WTC11 (cell line): ENCODE results near the gene ERFL. TPM values are rescaled to one million over a fixed set of nuclear protein-coding genes. Genes with fewer than 3 reads are reported as not detected.

Experiments used
- ATAC-seq: fragments of 200-7000 bp; cut with Tn5 transposase; 2 replicates; pipeline ENCODE4 v1.10.0; 2021; ENCODE audit warnings: mild to moderate bottlenecking, moderate library complexity
- CTCF ChIA-PET: fragments of 300-600 bp; sonication (Branson Sonifier 250); formaldehyde crosslinking; loops from one replicate; lab custom pipeline; 2021; ENCODE audit warnings: antibody characterized with exemption; lab: Charles Lee
- POLR2A ChIA-PET: fragments of 350-600 bp; sonication (Branson Sonifier 250); formaldehyde crosslinking; loops from one replicate; lab custom pipeline; 2021; ENCODE audit warnings: antibody characterized with exemption; lab: Charles Lee
- DNase-seq: peaks from one replicate; pipeline ENCODE4 v3.0.0; 2021; ENCODE audit warnings: low spot score
- H3K27ac Mint-ChIP-seq: 2 replicates; pipeline ENCODE4 v1.8.0; 2021; ENCODE audit warnings: mixed read lengths
- H3K27me3 Mint-ChIP-seq: 2 replicates; pipeline ENCODE4 v1.8.0; 2021; ENCODE audit warnings: low read depth, mild to moderate bottlenecking, moderate library complexity, mixed read lengths
- H3K36me3 Mint-ChIP-seq: 2 replicates; pipeline ENCODE4 v1.8.0; 2021; ENCODE audit warnings: mixed read lengths
- H3K4me1 Mint-ChIP-seq: 2 replicates; pipeline ENCODE4 v1.8.0; 2022; ENCODE audit warnings: mixed read lengths
- H3K4me3 Mint-ChIP-seq: 2 replicates; pipeline ENCODE4 v1.8.0; 2021; ENCODE audit warnings: mild to moderate bottlenecking, moderate library complexity, mixed read lengths
- H3K9me3 Mint-ChIP-seq: 2 replicates; pipeline ENCODE4 v1.8.0; 2021; ENCODE audit warnings: mixed read lengths
- CREM ChIP-seq: sonication (generic); formaldehyde crosslinking; IDR thresholded peaks from 2 replicates; pipeline ENCODE4 v1.8.1; 2022; ENCODE audit warnings: mild to moderate bottlenecking, missing genetic modification reagents, moderate library complexity
- ELF4 ChIP-seq: sonication (generic); formaldehyde crosslinking; IDR thresholded peaks from 2 replicates; pipeline ENCODE4 v1.8.1; 2022; ENCODE audit warnings: low read depth, mild to moderate bottlenecking, moderate library complexity, missing genetic modification reagents
- ESRRA ChIP-seq: sonication (generic); formaldehyde crosslinking; IDR thresholded peaks from 2 replicates; pipeline ENCODE4 v1.8.1; 2022; ENCODE audit warnings: mild to moderate bottlenecking, missing genetic modification reagents, borderline replicate concordance
- FOXK1 ChIP-seq: sonication (generic); formaldehyde crosslinking; IDR thresholded peaks from 2 replicates; pipeline ENCODE4 v1.8.0; 2022; ENCODE audit warnings: mild to moderate bottlenecking, moderate library complexity, missing genetic modification reagents
- IRF2 ChIP-seq: sonication (generic); formaldehyde crosslinking; IDR thresholded peaks from 2 replicates; pipeline ENCODE4 v1.8.0; 2022; ENCODE audit warnings: low read depth, missing genetic modification reagents, borderline replicate concordance
- JUN ChIP-seq: sonication (generic); formaldehyde crosslinking; IDR thresholded peaks from 2 replicates; pipeline ENCODE4 v1.8.0; 2023; ENCODE audit warnings: mild to moderate bottlenecking, missing genetic modification reagents
- NFE2L1 ChIP-seq: sonication (generic); formaldehyde crosslinking; IDR thresholded peaks from 2 replicates; pipeline ENCODE4 v1.8.1; 2023; ENCODE audit warnings: missing genetic modification reagents
- NR2C2 ChIP-seq: sonication (generic); formaldehyde crosslinking; IDR thresholded peaks from 2 replicates; pipeline ENCODE4 v1.8.0; 2022; ENCODE audit warnings: mild to moderate bottlenecking, missing genetic modification reagents
- RELA ChIP-seq: sonication (generic); formaldehyde crosslinking; IDR thresholded peaks from 2 replicates; pipeline ENCODE4 v1.8.1; 2022; ENCODE audit warnings: missing genetic modification reagents, mild to moderate bottlenecking, borderline replicate concordance
- SOX15 ChIP-seq: fragments of 250-450 bp; sonication (Bioruptor Pico); IDR thresholded peaks from 2 replicates; pipeline ENCODE4 v1.9.0; 2021; ENCODE audit warnings: mild to moderate bottlenecking
- SP1 ChIP-seq: sonication (generic); formaldehyde crosslinking; conservative IDR thresholded peaks from 2 replicates; pipeline ENCODE4 v1.8.1; 2022; ENCODE audit warnings: missing genetic modification reagents
- ZNF232 ChIP-seq: sonication (generic); formaldehyde crosslinking; IDR thresholded peaks from 2 replicates; pipeline ENCODE4 v1.8.0; 2022; ENCODE audit warnings: mild to moderate bottlenecking, missing genetic modification reagents
- total RNA-seq: library from RNA; stranded (reverse); gene quantifications from 3 replicates; pipeline ENCODE4 v1.2.3, GENCODE V29; 2021
- TF ChIP-seq, protein P1 (sequence below): sonication (generic); formaldehyde crosslinking; IDR thresholded peaks from 2 replicates; pipeline ENCODE4 v1.8.1; 2023; ENCODE audit warnings: mild to moderate bottlenecking, missing genetic modification reagents
- TF ChIP-seq, protein P2 (sequence below): fragments of 250-450 bp; sonication (Bioruptor Pico); IDR thresholded peaks from 2 replicates; pipeline ENCODE4 v1.8.0; 2021; ENCODE audit warnings: mild to moderate bottlenecking
- TF ChIP-seq, protein P3 (sequence below): sonication (generic); formaldehyde crosslinking; IDR thresholded peaks from 2 replicates; pipeline ENCODE4 v1.8.1; 2023; ENCODE audit warnings: mild to moderate bottlenecking, missing genetic modification reagents, moderate library complexity
- TF ChIP-seq, protein P4 (sequence below): sonication (generic); formaldehyde crosslinking; IDR thresholded peaks from 2 replicates; pipeline ENCODE4 v1.8.0; 2022; ENCODE audit warnings: mild to moderate bottlenecking, missing genetic modification reagents
- TF ChIP-seq, protein P5 (sequence below): sonication (generic); formaldehyde crosslinking; IDR thresholded peaks from 2 replicates; pipeline ENCODE4 v1.8.1; 2023; ENCODE audit warnings: mild to moderate bottlenecking, missing genetic modification reagents
- TF ChIP-seq, protein P6 (sequence below): sonication (generic); formaldehyde crosslinking; IDR thresholded peaks from 2 replicates; pipeline ENCODE4 v1.8.0; 2022; ENCODE audit warnings: missing genetic modification reagents

ERFL gene
- total RNA-seq, 1 experiment from 2014 or later = 0.31 TPM

DNA sequence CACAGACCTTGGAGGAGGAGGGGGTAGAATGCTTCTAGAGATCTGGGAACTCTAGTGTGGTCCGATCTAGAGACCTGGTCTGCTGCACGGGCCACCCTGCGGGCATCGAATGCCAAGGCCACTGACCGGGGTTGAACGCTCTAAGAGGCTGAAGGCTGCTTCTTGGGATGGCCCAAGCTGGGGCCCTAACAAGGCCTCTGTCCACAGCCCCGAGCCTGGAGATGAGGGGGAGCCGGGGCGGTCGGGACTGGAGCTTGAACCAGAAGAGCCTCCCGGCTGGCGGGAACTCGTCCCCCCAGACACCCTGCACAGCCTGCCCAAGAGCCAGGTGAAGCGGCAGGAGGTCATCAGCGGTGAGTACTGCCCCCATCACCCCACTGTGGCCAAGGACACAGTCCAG, 30.0 kb downstream of the ERFL start (continued):
- TF ChIP-seq, protein P1, sequence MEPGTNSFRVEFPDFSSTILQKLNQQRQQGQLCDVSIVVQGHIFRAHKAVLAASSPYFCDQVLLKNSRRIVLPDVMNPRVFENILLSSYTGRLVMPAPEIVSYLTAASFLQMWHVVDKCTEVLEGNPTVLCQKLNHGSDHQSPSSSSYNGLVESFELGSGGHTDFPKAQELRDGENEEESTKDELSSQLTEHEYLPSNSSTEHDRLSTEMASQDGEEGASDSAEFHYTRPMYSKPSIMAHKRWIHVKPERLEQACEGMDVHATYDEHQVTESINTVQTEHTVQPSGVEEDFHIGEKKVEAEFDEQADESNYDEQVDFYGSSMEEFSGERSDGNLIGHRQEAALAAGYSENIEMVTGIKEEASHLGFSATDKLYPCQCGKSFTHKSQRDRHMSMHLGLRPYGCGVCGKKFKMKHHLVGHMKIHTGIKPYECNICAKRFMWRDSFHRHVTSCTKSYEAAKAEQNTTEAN = no peak
- TF ChIP-seq, protein P2, sequence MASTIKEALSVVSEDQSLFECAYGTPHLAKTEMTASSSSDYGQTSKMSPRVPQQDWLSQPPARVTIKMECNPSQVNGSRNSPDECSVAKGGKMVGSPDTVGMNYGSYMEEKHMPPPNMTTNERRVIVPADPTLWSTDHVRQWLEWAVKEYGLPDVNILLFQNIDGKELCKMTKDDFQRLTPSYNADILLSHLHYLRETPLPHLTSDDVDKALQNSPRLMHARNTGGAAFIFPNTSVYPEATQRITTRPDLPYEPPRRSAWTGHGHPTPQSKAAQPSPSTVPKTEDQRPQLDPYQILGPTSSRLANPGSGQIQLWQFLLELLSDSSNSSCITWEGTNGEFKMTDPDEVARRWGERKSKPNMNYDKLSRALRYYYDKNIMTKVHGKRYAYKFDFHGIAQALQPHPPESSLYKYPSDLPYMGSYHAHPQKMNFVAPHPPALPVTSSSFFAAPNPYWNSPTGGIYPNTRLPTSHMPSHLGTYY (CRISPR knock-in tag) = no peak
- TF ChIP-seq FOXK1 (CRISPR knock-in tag) = no peak
- TF ChIP-seq SOX15 (CRISPR knock-in tag) = no peak
- TF ChIP-seq RELA (CRISPR knock-in tag) = no peak
- TF ChIP-seq, protein P3, sequence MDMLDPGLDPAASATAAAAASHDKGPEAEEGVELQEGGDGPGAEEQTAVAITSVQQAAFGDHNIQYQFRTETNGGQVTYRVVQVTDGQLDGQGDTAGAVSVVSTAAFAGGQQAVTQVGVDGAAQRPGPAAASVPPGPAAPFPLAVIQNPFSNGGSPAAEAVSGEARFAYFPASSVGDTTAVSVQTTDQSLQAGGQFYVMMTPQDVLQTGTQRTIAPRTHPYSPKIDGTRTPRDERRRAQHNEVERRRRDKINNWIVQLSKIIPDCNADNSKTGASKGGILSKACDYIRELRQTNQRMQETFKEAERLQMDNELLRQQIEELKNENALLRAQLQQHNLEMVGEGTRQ (CRISPR knock-in tag) = no peak
- TF ChIP-seq ELF4 = no peak
- no peak for TF ChIP-seq NR2C2 (CRISPR knock-in tag)
- TF ChIP-seq, protein P4, sequence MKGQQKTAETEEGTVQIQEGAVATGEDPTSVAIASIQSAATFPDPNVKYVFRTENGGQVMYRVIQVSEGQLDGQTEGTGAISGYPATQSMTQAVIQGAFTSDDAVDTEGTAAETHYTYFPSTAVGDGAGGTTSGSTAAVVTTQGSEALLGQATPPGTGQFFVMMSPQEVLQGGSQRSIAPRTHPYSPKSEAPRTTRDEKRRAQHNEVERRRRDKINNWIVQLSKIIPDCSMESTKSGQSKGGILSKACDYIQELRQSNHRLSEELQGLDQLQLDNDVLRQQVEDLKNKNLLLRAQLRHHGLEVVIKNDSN (CRISPR knock-in tag) = no peak
- TF ChIP-seq, all 79 proteins: peak for 0

DNA sequence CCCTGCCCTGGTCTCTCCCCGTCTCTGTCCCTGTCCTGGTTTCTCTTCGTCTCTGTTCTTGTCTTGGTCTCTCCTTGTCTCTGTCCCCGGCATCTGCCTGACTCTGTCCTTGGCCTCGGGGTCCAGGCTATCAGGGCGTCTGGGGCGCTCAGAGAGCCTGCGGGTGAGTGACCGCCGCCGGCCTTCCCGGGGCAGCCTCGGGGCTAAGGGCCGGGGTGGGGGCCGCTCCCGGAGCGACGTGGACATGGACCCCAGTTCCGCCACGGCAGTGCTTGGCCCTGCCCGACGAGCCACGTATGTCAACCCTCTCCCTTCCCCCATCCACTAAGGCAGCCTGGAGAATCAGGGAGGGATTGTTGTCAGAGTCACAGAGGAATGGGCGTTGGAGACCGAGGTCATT, 30.4 kb downstream of the ERFL start:
- no peak for DNase-seq
- no peak overlapping the region for H3K27ac Mint-ChIP-seq
- TF ChIP-seq CREM (CRISPR knock-in tag) (no peak), IRF2 (CRISPR knock-in tag) (no peak), ELF4 (no peak), ESRRA (CRISPR knock-in tag) (no peak), NFE2L1 (CRISPR knock-in tag) (no peak), JUN (CRISPR knock-in tag) (no peak), ZNF232 (no peak), SP1 (CRISPR knock-in tag) (no peak)
- TF ChIP-seq, protein P1 = no peak
- TF ChIP-seq, protein P5, sequence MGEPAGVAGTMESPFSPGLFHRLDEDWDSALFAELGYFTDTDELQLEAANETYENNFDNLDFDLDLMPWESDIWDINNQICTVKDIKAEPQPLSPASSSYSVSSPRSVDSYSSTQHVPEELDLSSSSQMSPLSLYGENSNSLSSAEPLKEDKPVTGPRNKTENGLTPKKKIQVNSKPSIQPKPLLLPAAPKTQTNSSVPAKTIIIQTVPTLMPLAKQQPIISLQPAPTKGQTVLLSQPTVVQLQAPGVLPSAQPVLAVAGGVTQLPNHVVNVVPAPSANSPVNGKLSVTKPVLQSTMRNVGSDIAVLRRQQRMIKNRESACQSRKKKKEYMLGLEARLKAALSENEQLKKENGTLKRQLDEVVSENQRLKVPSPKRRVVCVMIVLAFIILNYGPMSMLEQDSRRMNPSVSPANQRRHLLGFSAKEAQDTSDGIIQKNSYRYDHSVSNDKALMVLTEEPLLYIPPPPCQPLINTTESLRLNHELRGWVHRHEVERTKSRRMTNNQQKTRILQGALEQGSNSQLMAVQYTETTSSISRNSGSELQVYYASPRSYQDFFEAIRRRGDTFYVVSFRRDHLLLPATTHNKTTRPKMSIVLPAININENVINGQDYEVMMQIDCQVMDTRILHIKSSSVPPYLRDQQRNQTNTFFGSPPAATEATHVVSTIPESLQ (CRISPR knock-in tag) = no peak
- TF ChIP-seq, protein P6, sequence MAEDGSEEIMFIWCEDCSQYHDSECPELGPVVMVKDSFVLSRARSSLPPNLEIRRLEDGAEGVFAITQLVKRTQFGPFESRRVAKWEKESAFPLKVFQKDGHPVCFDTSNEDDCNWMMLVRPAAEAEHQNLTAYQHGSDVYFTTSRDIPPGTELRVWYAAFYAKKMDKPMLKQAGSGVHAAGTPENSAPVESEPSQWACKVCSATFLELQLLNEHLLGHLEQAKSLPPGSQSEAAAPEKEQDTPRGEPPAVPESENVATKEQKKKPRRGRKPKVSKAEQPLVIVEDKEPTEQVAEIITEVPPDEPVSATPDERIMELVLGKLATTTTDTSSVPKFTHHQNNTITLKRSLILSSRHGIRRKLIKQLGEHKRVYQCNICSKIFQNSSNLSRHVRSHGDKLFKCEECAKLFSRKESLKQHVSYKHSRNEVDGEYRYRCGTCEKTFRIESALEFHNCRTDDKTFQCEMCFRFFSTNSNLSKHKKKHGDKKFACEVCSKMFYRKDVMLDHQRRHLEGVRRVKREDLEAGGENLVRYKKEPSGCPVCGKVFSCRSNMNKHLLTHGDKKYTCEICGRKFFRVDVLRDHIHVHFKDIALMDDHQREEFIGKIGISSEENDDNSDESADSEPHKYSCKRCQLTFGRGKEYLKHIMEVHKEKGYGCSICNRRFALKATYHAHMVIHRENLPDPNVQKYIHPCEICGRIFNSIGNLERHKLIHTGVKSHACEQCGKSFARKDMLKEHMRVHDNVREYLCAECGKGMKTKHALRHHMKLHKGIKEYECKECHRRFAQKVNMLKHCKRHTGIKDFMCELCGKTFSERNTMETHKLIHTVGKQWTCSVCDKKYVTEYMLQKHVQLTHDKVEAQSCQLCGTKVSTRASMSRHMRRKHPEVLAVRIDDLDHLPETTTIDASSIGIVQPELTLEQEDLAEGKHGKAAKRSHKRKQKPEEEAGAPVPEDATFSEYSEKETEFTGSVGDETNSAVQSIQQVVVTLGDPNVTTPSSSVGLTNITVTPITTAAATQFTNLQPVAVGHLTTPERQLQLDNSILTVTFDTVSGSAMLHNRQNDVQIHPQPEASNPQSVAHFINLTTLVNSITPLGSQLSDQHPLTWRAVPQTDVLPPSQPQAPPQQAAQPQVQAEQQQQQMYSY (CRISPR knock-in tag) = no peak
- POLR2A ChIA-PET = interaction anchor here (0.7 kb wide), 1 partner anchor 119 kb away, joined by 3 read pairs; no protein-coding TSS in a partner anchor
- no peak overlapping the region for H3K4me3 Mint-ChIP-seq
- no peak for ATAC-seq
- peaks cover 28% of the 10 kb centered on the region for H3K36me3 Mint-ChIP-seq
- H3K4me1 Mint-ChIP-seq = peaks cover 3% of the 10 kb centered on the region
- CTCF ChIA-PET = no interaction called here
- H3K9me3 Mint-ChIP-seq = no peaks in the 10 kb centered on the region
- no peaks in the 10 kb centered on the region for H3K27me3 Mint-ChIP-seq
